HEK293 (cell line): ENCODE measurements around the gene PDGFC.

Experiments used
- EGR2 ChIP-seq: fragments of 450-650 bp; formaldehyde crosslinking; IDR thresholded peaks from 2 replicates; pipeline ENCODE4 v1.5.1; 2016; ENCODE audit warnings: low read depth, missing biosample characterization, missing genetic modification characterization
- FEZF1 ChIP-seq: fragments of 450-650 bp; formaldehyde crosslinking; IDR thresholded peaks from 2 replicates; pipeline ENCODE4 v1.5.1; 2016; ENCODE audit warnings: missing biosample characterization, missing genetic modification characterization
- GLIS2 ChIP-seq: fragments of 450-650 bp; formaldehyde crosslinking; IDR thresholded peaks from 2 replicates; pipeline ENCODE4 v1.5.1; 2016; ENCODE audit warnings: missing biosample characterization, missing genetic modification characterization
- HOXC10 ChIP-seq: sonication (generic); formaldehyde crosslinking; IDR thresholded peaks from 2 replicates; pipeline ENCODE4 v1.8.1; 2023; ENCODE audit warnings: mild to moderate bottlenecking, missing genetic modification reagents
- HOXD13 ChIP-seq: sonication (generic); formaldehyde crosslinking; IDR thresholded peaks from 2 replicates; pipeline ENCODE4 v1.8.0; 2022; ENCODE audit warnings: missing genetic modification reagents, borderline replicate concordance
- IKZF3 ChIP-seq: fragments of 450-650 bp; IDR thresholded peaks from 2 replicates; pipeline ENCODE4 v1.5.0; 2018; ENCODE audit warnings: missing biosample characterization, mild to moderate bottlenecking, missing genetic modification characterization, moderate library complexity
- KLF1 ChIP-seq: fragments of 450-650 bp; formaldehyde crosslinking; IDR thresholded peaks from 2 replicates; pipeline ENCODE4 v1.5.1; 2016; ENCODE audit warnings: missing biosample characterization, missing genetic modification characterization
- PRDM2 ChIP-seq: fragments of 450-650 bp; formaldehyde crosslinking; IDR thresholded peaks from 2 replicates; pipeline ENCODE4 v1.5.1; 2016; ENCODE audit warnings: missing biosample characterization, missing genetic modification characterization, borderline replicate concordance
- RBAK ChIP-seq: fragments of 450-650 bp; formaldehyde crosslinking; IDR thresholded peaks from 2 replicates; pipeline ENCODE4 v1.5.1; 2016; ENCODE audit warnings: missing biosample characterization, missing genetic modification characterization
- REPIN1 ChIP-seq: fragments of 450-650 bp; formaldehyde crosslinking; IDR thresholded peaks from 2 replicates; pipeline ENCODE4 v1.5.1; 2017; ENCODE audit warnings: missing biosample characterization, missing genetic modification characterization, low read depth
- SALL2 ChIP-seq: fragments of 450-650 bp; formaldehyde crosslinking; IDR thresholded peaks from 2 replicates; pipeline ENCODE4 v1.5.0; 2017; ENCODE audit warnings: missing biosample characterization, mild to moderate bottlenecking, missing genetic modification characterization, borderline replicate concordance
- SETDB1 ChIP-seq: IDR thresholded peaks from one replicate; pipeline ENCODE4 v1.6.1; 2017; ENCODE audit warnings: mild to moderate bottlenecking, low read length, moderate library complexity, mixed read lengths; ENCODE audit not compliant: insufficient read length
- YY2 ChIP-seq: fragments of 450-650 bp; formaldehyde crosslinking; IDR thresholded peaks from 2 replicates; pipeline ENCODE4 v1.5.1; 2016; ENCODE audit warnings: missing biosample characterization, missing genetic modification characterization
- ZBTB17 ChIP-seq: fragments of 450-650 bp; formaldehyde crosslinking; IDR thresholded peaks from 2 replicates; pipeline ENCODE4 v1.5.1; 2016; ENCODE audit warnings: missing biosample characterization, missing genetic modification characterization
- ZNF114 ChIP-seq: fragments of 450-650 bp; formaldehyde crosslinking; IDR thresholded peaks from 2 replicates; pipeline ENCODE4 v1.5.0; 2017; ENCODE audit warnings: missing biosample characterization, missing genetic modification characterization
- ZNF121 ChIP-seq: fragments of 450-650 bp; formaldehyde crosslinking; IDR thresholded peaks from 2 replicates; pipeline ENCODE4 v1.5.1; 2016; ENCODE audit warnings: missing biosample characterization, missing genetic modification characterization
- ZNF132 ChIP-seq: fragments of 450-650 bp; formaldehyde crosslinking; IDR thresholded peaks from 2 replicates; pipeline ENCODE4 v1.5.1; 2017; ENCODE audit warnings: missing biosample characterization, missing genetic modification characterization, borderline replicate concordance
- ZNF146 ChIP-seq: fragments of 450-650 bp; formaldehyde crosslinking; IDR thresholded peaks from 2 replicates; pipeline ENCODE4 v1.5.1; 2016; ENCODE audit warnings: missing biosample characterization, missing genetic modification characterization
- ZNF16 ChIP-seq: fragments of 450-650 bp; formaldehyde crosslinking; IDR thresholded peaks from 2 replicates; pipeline ENCODE4 v1.5.1; 2016; ENCODE audit warnings: low read depth, missing biosample characterization, missing genetic modification characterization
- ZNF18 ChIP-seq: fragments of 450-650 bp; formaldehyde crosslinking; IDR thresholded peaks from 2 replicates; pipeline ENCODE4 v1.5.1; 2016; ENCODE audit warnings: missing biosample characterization, missing genetic modification characterization
- ZNF214 ChIP-seq: fragments of 450-650 bp; formaldehyde crosslinking; IDR thresholded peaks from 2 replicates; pipeline ENCODE4 v1.5.1; 2017; ENCODE audit warnings: missing biosample characterization, mild to moderate bottlenecking, missing genetic modification characterization, borderline replicate concordance
- ZNF266 ChIP-seq: fragments of 450-650 bp; formaldehyde crosslinking; IDR thresholded peaks from 2 replicates; pipeline ENCODE4 v1.5.1; 2016; ENCODE audit warnings: missing biosample characterization, missing genetic modification characterization, low read depth
- ZNF335 ChIP-seq: fragments of 450-650 bp; formaldehyde crosslinking; conservative IDR thresholded peaks from 2 replicates; pipeline ENCODE4 v1.5.1; 2016; ENCODE audit warnings: missing biosample characterization, missing genetic modification characterization
- ZNF473 ChIP-seq: fragments of 450-650 bp; formaldehyde crosslinking; IDR thresholded peaks from 2 replicates; pipeline ENCODE4 v1.5.1; 2017; ENCODE audit warnings: missing biosample characterization, missing genetic modification characterization
- ZNF514 ChIP-seq: fragments of 450-650 bp; formaldehyde crosslinking; IDR thresholded peaks from 2 replicates; pipeline ENCODE4 v1.5.1; 2016; ENCODE audit warnings: missing biosample characterization, missing genetic modification characterization
- ZNF571 ChIP-seq: fragments of 450-650 bp; formaldehyde crosslinking; IDR thresholded peaks from 2 replicates; pipeline ENCODE4 v1.5.0; 2017; ENCODE audit warnings: missing biosample characterization, missing genetic modification characterization
- ZNF600 ChIP-seq: fragments of 450-650 bp; formaldehyde crosslinking; IDR thresholded peaks from 2 replicates; pipeline ENCODE4 v1.5.1; 2016; ENCODE audit warnings: missing biosample characterization, missing genetic modification characterization
- ZNF747 ChIP-seq: fragments of 450-650 bp; formaldehyde crosslinking; IDR thresholded peaks from 2 replicates; pipeline ENCODE4 v1.5.1; 2016; ENCODE audit warnings: missing biosample characterization, missing genetic modification characterization
- ZSCAN16 ChIP-seq: fragments of 450-650 bp; formaldehyde crosslinking; IDR thresholded peaks from 2 replicates; pipeline ENCODE4 v1.5.1; 2016; ENCODE audit warnings: missing biosample characterization, missing genetic modification characterization
- ZXDB ChIP-seq: fragments of 450-650 bp; formaldehyde crosslinking; IDR thresholded peaks from 2 replicates; pipeline ENCODE4 v1.5.1; 2016; ENCODE audit warnings: missing biosample characterization, missing genetic modification characterization
- TF ChIP-seq, protein P1 (sequence below): fragments of 450-650 bp; formaldehyde crosslinking; IDR thresholded peaks from 2 replicates; pipeline ENCODE4 v1.5.1; 2016; ENCODE audit warnings: missing biosample characterization, missing genetic modification characterization
- TF ChIP-seq, protein P2 (sequence below): fragments of 450-650 bp; formaldehyde crosslinking; IDR thresholded peaks from 2 replicates; pipeline ENCODE4 v1.5.1; 2016; ENCODE audit warnings: missing biosample characterization, missing genetic modification characterization, borderline replicate concordance

The PDGFC gene

DNA sequence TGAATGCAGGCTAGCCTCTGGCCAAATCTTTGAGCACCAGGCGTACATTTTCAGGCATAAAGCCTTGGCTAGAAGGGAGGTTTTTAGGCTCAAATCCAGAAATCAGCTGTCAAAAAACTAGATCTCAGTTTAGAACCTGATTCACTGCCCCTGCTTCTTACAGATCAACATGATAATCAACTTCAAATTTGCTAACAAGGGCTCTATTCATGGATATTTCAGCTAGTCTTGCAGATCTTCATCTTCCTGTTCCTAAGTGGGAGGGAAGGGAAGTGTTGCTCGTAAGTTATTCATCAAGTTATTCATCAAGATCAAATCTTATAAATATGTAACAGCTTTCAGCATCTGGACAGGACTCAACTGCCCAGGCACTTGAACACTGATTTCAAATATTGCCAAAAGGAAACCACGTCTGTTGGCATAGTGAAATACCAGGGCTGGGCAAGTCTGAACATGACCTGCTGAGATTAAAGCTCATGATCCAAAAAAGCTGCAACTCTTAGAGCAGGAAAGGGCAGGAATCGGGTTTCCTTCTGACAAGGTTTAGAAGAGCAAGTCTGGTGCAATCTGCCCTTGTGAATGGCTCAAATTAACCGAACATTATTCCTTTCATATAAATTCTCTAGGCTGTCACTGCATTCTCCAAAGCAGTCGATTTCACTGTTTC lies 200.3 kb downstream of the PDGFC start (continued):
- TF ChIP-seq RBAK (tag by site-specific recombination) (no peak), FEZF1 (peak; percentile 37; the same call in 1 of the 2 replicates), YY2 (tag by site-specific recombination) (no peak), REPIN1 (tag by site-specific recombination) (no peak), ZNF121 (no peak), HOXC10 (CRISPR knock-in tag) (no peak), HOXD13 (CRISPR knock-in tag) (no peak), ZSCAN16 (tag by site-specific recombination) (no peak), IKZF3 (tag by site-specific recombination) (peak; percentile 67), KLF1 (tag by site-specific recombination) (no peak), ZBTB17 (tag by site-specific recombination) (peak; percentile 73), EGR2 (tag by site-specific recombination) (no peak), ZNF146 (tag by site-specific recombination) (no peak), ZNF266 (tag by site-specific recombination) (no peak), ZNF16 (tag by site-specific recombination) (no peak), ZNF335 (tag by site-specific recombination) (0 out of 2 replicates have a peak, but pooled peaks have one; percentile 11), SALL2 (tag by site-specific recombination) (no peak), GLIS2 (tag by site-specific recombination) (no peak), SETDB1 (no peak), ZNF600 (no peak), ZNF514 (tag by site-specific recombination) (no peak), ZNF747 (tag by site-specific recombination) (no peak), ZXDB (tag by site-specific recombination) (peak; percentile 45), PRDM2 (tag by site-specific recombination) (no peak), ZNF114 (tag by site-specific recombination) (no peak), ZNF571 (no peak), ZNF473 (tag by site-specific recombination) (no peak), ZNF18 (tag by site-specific recombination) (no peak), ZNF132 (tag by site-specific recombination) (no peak), ZNF214 (no peak)
- TF ChIP-seq, protein P1, sequence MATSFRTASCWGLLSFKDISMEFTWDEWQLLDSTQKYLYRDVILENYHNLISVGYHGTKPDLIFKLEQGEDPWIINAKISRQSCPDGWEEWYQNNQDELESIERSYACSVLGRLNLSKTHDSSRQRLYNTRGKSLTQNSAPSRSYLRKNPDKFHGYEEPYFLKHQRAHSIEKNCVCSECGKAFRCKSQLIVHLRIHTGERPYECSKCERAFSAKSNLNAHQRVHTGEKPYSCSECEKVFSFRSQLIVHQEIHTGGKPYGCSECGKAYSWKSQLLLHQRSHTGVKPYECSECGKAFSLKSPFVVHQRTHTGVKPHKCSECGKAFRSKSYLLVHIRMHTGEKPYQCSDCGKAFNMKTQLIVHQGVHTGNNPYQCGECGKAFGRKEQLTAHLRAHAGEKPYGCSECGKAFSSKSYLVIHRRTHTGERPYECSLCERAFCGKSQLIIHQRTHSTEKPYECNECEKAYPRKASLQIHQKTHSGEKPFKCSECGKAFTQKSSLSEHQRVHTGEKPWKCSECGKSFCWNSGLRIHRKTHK (tag by site-specific recombination): no peak
- TF ChIP-seq, protein P2, sequence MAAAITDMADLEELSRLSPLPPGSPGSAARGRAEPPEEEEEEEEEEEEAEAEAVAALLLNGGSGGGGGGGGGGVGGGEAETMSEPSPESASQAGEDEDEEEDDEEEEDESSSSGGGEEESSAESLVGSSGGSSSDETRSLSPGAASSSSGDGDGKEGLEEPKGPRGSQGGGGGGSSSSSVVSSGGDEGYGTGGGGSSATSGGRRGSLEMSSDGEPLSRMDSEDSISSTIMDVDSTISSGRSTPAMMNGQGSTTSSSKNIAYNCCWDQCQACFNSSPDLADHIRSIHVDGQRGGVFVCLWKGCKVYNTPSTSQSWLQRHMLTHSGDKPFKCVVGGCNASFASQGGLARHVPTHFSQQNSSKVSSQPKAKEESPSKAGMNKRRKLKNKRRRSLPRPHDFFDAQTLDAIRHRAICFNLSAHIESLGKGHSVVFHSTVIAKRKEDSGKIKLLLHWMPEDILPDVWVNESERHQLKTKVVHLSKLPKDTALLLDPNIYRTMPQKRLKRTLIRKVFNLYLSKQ (tag by site-specific recombination): no peak
